ENCODE data around the gene CMYA5. TPM values are rescaled to one million over a fixed set of nuclear protein-coding genes. Genes with fewer than 3 reads are reported as not detected.

The CMYA5 gene
- total RNA-seq: 1,210 TPM
- long read RNA-seq, partial matches to known transcripts: 336 of 508 reads
- long read RNA-seq, other reads (novel, unspliced or antisense): 172 of 508 reads

- Histone ChIP-seq H3K9me3 (replicated peaks) (no peaks in the 10 kb centered on the region), H3K4me1 (peaks cover 19% of the 10 kb centered on the region), H3K27me3 (ENCODE audit: low read depth) (no peaks in the 10 kb centered on the region), H3K27ac (replicated peaks) (peak within 1 kb of the TSS; percentile 96), H3K36me3 (peaks cover 18% of the 10 kb centered on the region), H3K4me3 (peak within 1 kb of the TSS; percentile 77)
- TF ChIP-seq, protein P1, sequence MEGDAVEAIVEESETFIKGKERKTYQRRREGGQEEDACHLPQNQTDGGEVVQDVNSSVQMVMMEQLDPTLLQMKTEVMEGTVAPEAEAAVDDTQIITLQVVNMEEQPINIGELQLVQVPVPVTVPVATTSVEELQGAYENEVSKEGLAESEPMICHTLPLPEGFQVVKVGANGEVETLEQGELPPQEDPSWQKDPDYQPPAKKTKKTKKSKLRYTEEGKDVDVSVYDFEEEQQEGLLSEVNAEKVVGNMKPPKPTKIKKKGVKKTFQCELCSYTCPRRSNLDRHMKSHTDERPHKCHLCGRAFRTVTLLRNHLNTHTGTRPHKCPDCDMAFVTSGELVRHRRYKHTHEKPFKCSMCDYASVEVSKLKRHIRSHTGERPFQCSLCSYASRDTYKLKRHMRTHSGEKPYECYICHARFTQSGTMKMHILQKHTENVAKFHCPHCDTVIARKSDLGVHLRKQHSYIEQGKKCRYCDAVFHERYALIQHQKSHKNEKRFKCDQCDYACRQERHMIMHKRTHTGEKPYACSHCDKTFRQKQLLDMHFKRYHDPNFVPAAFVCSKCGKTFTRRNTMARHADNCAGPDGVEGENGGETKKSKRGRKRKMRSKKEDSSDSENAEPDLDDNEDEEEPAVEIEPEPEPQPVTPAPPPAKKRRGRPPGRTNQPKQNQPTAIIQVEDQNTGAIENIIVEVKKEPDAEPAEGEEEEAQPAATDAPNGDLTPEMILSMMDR (IDR thresholded peaks at IDR 0.05; ENCODE audit: borderline replicate concordance): no peak
- intact Hi-C loops (cut with micrococcal nuclease): no loop called here
- DNase-seq: peak; percentile 68
Observed at GRCh38 chr5:79689541-79690466, at the start of gene CMYA5. Gene CMYA5 (plus strand): TSS chr5:79689836. CDS start chr5:79689908, 72 bp downstream.

DNA sequence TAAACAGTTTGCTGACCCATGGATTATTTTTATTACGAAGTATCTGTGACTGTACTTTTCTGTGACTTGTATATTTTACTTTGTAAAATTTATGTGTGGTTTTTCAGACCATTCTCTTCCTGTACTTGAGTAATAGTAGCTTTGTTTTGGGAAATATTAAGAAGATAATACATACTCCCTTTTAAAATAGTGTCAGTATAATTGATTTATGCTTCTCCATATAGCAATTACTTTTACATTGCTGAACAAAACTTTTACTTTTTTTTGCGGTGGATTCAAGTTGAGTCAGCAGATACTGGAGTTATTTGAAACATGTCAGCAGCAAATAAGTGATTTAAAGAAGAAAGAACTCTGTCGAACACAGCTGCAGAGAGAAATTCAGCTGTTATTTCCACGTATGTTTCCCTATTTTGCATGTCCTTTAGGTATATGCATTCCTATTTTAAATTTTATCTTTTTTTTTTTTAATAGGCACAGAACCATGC is 49.0 kb upstream of the CMYA5 start:
- no peak overlapping the region for H3K4me3 ChIP-seq
- peaks cover 25% of the 10 kb centered on the region for H3K4me1 ChIP-seq
- DNase-seq: no peak
- no peak overlapping the region for H3K27ac ChIP-seq (replicated peaks)
- H3K36me3 ChIP-seq: peaks cover 52% of the 10 kb centered on the region
- H3K9me3 ChIP-seq (replicated peaks): no peaks in the 10 kb centered on the region
- intact Hi-C loops (cut with micrococcal nuclease): no loop called here
- TF ChIP-seq, protein P1 (IDR thresholded peaks at IDR 0.05; ENCODE audit: borderline replicate concordance): no peak
- no peaks in the 10 kb centered on the region for H3K27me3 ChIP-seq (ENCODE audit: low read depth)

DNA sequence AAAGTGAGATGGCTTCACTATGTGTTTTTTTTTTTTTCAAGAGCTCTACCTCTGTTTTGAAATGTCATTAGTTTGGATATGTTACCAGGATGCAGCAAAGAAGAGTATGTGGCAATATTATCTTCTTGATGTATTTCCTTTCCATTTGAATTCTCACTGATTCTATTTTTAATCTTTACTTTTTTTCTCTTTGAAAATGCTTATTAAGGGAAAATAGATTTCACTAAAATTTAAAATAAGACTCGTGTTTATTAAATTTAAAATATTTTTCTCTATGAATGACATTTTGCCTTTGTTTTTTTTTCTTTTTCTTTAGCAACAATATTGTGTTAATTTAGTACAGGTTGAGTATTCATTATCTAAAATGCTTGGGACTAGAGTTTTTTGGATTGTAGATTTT is 48.2 kb upstream of the CMYA5 start:
- intact Hi-C loops (cut with micrococcal nuclease): no loop called here
- Histone ChIP-seq H3K9me3 (replicated peaks) (no peaks in the 10 kb centered on the region), H3K36me3 (peaks cover 58% of the 10 kb centered on the region), H3K27ac (replicated peaks) (no peak overlapping the region), H3K4me1 (peaks cover 25% of the 10 kb centered on the region), H3K4me3 (no peak overlapping the region), H3K27me3 (ENCODE audit: low read depth) (no peaks in the 10 kb centered on the region)
- TF ChIP-seq, protein P1 (IDR thresholded peaks at IDR 0.05; ENCODE audit: borderline replicate concordance): no peak
- DNase-seq: no peak

DNA sequence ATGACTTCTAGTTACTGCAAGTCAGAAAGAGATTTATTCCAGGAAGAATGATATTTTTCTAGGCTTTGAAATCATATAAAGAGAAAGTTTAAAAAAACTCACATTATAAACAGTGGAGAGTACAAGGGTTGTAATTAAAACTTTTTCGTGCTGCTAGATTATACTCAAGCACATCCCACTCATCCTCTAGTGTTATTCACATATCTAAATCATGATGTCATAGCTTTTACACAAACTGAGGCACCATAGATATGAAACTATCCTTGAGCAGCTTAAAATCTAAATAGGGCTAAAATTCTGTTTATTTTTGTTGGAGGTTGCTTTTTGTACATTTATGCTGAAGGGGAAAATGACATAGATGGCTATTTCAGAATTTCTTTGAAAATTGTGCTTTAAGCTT is 47.4 kb upstream of the CMYA5 start:
- TF ChIP-seq, protein P1 (IDR thresholded peaks at IDR 0.05; ENCODE audit: borderline replicate concordance): no peak
- DNase-seq: no peak
- Histone ChIP-seq H3K27ac (replicated peaks) (no peak overlapping the region), H3K4me1 (peaks cover 25% of the 10 kb centered on the region), H3K4me3 (no peak overlapping the region), H3K27me3 (ENCODE audit: low read depth) (no peaks in the 10 kb centered on the region), H3K9me3 (replicated peaks) (no peaks in the 10 kb centered on the region), H3K36me3 (peaks cover 59% of the 10 kb centered on the region)
- intact Hi-C loops (cut with micrococcal nuclease): no loop called here

GRCh38 chr5:79653843-79654242 is 35.8 kb upstream of the CMYA5 start:
- Histone ChIP-seq H3K36me3 (peaks cover 47% of the 10 kb centered on the region), H3K27ac (replicated peaks) (no peak overlapping the region), H3K4me1 (peaks cover 12% of the 10 kb centered on the region), H3K9me3 (replicated peaks) (no peaks in the 10 kb centered on the region), H3K27me3 (ENCODE audit: low read depth) (no peaks in the 10 kb centered on the region), H3K4me3 (no peak overlapping the region)
- intact Hi-C loops (cut with micrococcal nuclease): no loop called here
- TF ChIP-seq, protein P1 (IDR thresholded peaks at IDR 0.05; ENCODE audit: borderline replicate concordance): no peak
- no peak for DNase-seq

Measured in left ventricle myocardium inferior (tissue), 1 donor.